HG03025 (cell line): ENCODE results near the gene OSBPL9.
"Not testable (repeated sequence)": the region's sequence is repeated elsewhere in the genome, so short reads cannot be mapped to it uniquely, and the experiment has no call there.

Experiments used
- ATAC-seq: cut with Tn5 transposase; IDR thresholded peaks from one replicate; pipeline ENCODE4 v1.9.1; 2021; ENCODE audit warnings: mild to moderate bottlenecking, moderate library complexity; ENCODE audit not compliant: unreplicated experiment, low FRiP score

Gene OSBPL9

DNA sequence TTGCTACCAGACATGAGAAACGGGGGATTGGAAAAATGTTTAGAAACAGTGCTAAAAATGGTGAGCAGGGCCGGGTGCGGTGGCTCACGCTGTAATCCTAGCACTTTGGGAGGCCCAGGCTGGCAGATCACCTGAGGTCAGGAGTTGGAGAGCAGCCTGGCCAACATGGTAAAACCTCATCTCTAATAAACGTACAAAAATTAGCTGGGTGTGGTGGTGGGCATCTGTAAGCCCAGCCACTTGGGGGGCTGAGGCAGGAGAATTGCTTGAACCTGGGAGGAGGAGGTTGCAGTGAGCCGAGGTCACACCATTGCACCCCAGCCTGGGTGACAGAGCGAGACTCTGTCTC lies 116.5 kb downstream of the OSBPL9 start:
- ATAC-seq = not testable (repeated sequence)

DNA sequence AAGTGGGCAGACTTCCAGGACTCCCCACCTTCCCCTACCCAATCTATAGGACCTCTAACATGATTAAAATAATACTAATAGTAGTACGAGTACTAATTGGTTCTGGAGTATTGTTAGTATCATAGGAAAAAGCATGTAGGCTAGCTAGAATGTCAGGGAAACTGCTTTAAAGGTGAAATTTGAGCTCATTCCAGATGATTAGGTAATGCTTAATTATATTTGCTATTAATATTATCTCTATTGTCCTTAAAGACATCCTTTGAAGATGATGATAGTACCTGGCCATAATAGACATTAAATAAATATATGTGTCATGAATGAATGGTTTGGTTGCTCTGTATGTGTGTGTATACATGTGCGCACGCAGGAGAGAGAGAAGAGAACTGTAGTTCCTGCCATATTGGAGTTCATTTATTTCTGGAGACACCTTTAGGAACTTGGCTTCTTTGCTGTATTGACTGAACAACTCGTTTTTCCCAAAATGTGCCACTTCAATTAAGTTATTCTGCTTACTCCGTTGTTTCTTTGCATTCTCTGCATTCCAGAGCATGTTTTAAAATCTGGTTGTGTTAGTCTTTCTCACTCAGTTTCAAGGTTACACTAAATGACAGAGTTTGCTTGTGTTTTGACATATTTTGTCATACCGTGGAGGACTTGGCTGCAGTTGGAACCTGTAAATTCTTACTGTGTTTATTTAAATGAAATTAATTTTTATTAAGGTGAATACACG lies 117.1 kb downstream of the OSBPL9 start:
- ATAC-seq = no peak

GRCh38 chr1:51734896-51735745 lies 118.2 kb downstream of the OSBPL9 start:
- ATAC-seq = no peak

- ATAC-seq = no peak
Measured at GRCh38 chr1:51735746-51736254, 118.9 kb downstream of the OSBPL9 start.

DNA sequence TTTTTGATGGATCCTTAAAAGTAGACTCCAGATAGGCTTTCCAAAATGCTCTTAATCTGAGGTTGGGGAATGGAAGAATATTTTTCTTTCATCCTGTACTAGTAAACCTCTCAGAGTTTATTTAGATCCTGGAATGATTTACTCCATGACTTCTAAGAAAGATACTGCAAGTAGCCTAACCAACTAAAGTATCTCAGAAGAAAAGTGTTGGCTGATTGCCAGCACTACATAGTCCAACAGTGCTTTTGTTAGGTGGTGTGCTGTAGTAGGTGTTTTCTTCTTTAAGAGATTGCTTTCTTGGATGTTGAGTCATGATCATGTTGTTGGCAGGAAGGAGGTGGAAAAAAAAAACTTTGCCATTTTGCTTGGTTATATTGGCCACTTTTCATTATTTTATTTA lies 119.8 kb downstream of the OSBPL9 start:
- ATAC-seq = no peak

DNA sequence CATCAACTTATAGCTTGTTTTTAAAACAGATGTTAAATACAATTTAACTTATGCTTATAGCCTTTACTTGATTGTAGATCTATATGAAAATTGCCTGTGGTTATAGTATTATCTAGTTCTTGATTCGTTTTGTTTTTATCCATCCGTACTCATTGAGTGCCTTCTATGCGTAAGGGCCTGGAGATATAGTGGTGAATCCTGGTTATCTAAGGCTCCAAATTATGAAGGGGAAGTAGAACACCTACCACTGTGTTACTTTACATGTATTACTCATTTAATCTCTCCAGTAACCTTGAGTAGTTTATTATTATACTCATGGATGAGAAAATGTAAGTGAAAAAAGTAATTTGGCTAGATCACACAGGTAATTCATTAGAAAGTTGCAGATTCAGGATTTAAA lies 121.8 kb downstream of the OSBPL9 start:
- no peak for ATAC-seq

GRCh38 chr1:51740652-51741051 lies 123.8 kb downstream of the OSBPL9 start:
- no peak for ATAC-seq

DNA sequence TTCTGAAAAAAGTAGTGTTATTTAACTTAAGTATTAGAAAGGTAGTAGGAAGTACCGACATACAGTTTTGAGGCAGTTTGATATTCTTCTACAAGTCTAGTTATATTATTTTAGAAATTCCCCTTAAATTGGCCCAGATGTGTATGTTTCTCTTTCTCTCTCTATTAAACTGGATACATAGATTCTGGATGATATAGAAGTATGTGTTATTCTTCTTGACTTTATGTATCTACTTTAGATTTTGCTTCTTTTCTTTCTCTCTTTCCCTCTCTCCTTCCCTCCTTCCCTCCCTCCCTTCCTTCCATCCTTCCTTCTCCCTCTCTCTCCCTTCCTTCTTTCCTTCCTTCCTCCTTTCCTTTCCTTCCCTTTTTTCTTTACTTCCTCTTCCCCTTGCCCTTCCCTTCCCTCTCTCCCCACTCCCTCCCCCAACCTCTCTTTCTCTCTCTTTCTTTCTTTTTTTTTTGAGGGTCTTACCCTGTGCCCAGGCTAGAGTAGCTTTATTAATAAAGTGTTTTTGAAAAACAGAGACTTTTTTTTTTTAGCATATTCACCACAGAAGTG lies 124.3 kb downstream of the OSBPL9 start:
- no peak for ATAC-seq

- no peak for ATAC-seq
Measured at GRCh38 chr1:51744506-51745303, 127.8 kb downstream of the OSBPL9 start.

GRCh38 chr1:51745304-51745570 lies 128.3 kb downstream of the OSBPL9 start:
- no peak for ATAC-seq

GRCh38 chr1:51749151-51749550 lies 132.3 kb downstream of the OSBPL9 start:
- ATAC-seq = no peak

GRCh38 chr1:51750218-51750617 lies 133.3 kb downstream of the OSBPL9 start:
- ATAC-seq = no peak

- no peak for ATAC-seq
Measured at GRCh38 chr1:51750729-51751128, 133.8 kb downstream of the OSBPL9 start.

- no peak for ATAC-seq
Measured at GRCh38 chr1:51752073-51752948, 135.4 kb downstream of the OSBPL9 start.

DNA sequence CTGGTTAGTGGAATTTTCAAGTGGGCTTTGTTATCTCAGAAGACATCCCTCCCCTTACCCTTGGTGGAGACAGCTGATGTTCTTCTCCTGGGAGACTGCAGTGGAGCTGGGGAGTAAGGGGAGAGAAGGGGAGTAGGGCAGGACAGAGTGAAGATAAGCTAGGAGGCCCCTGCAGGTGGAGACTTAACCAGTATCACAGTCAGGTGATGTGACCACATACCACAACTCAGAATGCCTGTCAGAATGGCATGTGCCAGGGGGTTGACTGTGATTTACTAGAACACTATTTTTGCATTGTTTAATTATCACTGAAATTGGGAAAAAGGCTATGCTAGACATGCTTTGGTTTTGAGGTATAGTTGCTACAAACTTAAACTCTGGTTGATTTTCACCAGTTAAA lies 137.1 kb downstream of the OSBPL9 start:
- ATAC-seq = no peak

DNA sequence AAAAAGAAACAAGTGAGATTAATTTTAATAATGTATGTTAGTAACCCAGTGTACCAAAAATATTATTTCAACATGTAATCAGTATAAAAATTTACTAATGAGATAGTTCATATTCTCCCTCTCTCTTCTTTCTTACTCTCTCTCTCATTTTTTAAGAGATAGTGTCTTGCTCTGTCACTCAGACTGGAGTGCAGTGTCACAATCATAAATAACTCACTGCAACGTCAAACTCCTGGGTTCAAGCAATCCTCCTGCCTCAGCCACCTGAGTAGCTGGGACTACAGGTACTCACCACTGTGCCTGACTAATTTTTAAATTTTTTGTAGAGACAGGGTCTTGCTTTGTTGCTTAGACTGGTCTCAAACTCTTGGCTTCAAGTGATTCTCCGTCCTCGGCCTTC lies 137.8 kb downstream of the OSBPL9 start:
- no peak for ATAC-seq

DNA sequence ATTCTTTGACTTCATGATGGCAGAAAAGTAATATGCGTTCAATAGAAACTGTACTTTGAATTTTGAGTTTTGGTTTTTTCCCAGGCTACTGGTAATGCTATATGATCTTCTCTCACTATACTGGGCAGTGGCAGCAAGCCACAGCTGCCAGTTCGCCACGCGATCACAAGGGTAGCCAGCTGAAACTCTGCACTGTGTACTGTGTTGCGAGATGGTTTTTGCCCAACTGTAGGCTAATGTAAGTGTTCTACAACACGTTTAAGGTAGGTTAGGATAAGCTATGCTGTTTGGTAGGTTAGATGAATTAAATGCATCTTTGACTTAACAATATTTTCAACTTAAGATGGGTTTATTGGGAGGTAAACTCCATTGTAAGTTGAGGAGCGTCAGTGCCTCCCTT lies 138.5 kb downstream of the OSBPL9 start:
- ATAC-seq = no peak

- no peak for ATAC-seq
Measured at GRCh38 chr1:51756290-51756689, 139.4 kb downstream of the OSBPL9 start.

- no peak for ATAC-seq
Measured at GRCh38 chr1:51758310-51758709, 141.4 kb downstream of the OSBPL9 start.

GRCh38 chr1:51760872-51761271 lies 144.0 kb downstream of the OSBPL9 start:
- no peak for ATAC-seq
